Measurements from ENCODE around the gene ZC3H13.

- no peak for TF ChIP-seq CTCF (conservative IDR thresholded peaks at IDR 0.05)
- no peak for TF ChIP-seq EZH2 (IDR thresholded peaks at IDR 0.05; ENCODE audit: low read depth)
Measured at GRCh38 chr13:45940061-45940460, 112.5 kb downstream of the ZC3H13 start.
